Peyer's patch (tissue), 4 donors: ENCODE measurements around the gene ARPC5L. TPM values are rescaled to one million over a fixed set of nuclear protein-coding genes. Genes with fewer than 3 reads are reported as not detected.

Source experiments
- DNase-seq, 3 donors: peaks; one replicate each; pipeline ENCODE4 v3.0.0-alpha.2; 2017 to 2019
- H3K27ac ChIP-seq, 4 donors: fragments of 200-600 bp; sonication (generic); one replicate each; pipeline ENCODE4 v1.5.1; 2016 to 2019
- H3K27me3 ChIP-seq, 2 donors: fragments of 200-600 bp; sonication (generic); one replicate each; pipeline ENCODE4 v1.5.1; 2019
- H3K36me3 ChIP-seq, 3 donors: fragments of 200-600 bp; sonication (generic); one replicate each; pipeline ENCODE4 v1.5.1; 2016 to 2019
- H3K4me1 ChIP-seq, 4 donors: fragments of 200-600 bp; sonication (generic); one replicate each; pipeline ENCODE4 v1.5.1; 2016 to 2019
- H3K4me3 ChIP-seq, 4 donors: fragments of 200-600 bp; sonication (generic); 1 replicate in 3 of 4; 2 replicates in 1 of 4; pipeline ENCODE4 v1.5.1; 2016 to 2019; ENCODE audit warnings: mild to moderate bottlenecking in 1 of 4
- H3K9me3 ChIP-seq, 4 donors: fragments of 200-600 bp; sonication (generic); one replicate each; pipeline ENCODE4 v1.5.1; 2016 to 2019; ENCODE audit warnings: mild to moderate bottlenecking in 1 of 4
- CTCF ChIP-seq, 6 experiments: fragments of 450-650 bp in 4 of 6; fragments of 200-600 bp in 2 of 6; sonication (generic) in 1 of 6; IDR thresholded peaks; one replicate each; pipeline ENCODE4 v1.5.1; 2017 to 2019; ENCODE audit warnings: antibody characterized with exemption in 6 of 6, mild to moderate bottlenecking in 3 of 6, moderate library complexity in 1 of 6
- POLR2A ChIP-seq, 2 donors: fragments of 450-650 bp; IDR thresholded peaks; one replicate each; pipeline ENCODE4 v1.5.1; 2017; ENCODE audit warnings: antibody characterized with exemption in 2 of 2, mild to moderate bottlenecking in 2 of 2, moderate library complexity in 2 of 2
- total RNA-seq, 4 donors: library from RNA; depleted of rRNA; stranded (reverse); fragments of >200 nt; gene quantifications; one replicate each; pipeline ENCODE4 v1.1.0, GENCODE V29; 2016

Gene ARPC5L
- total RNA-seq, 4 donors from 2014 or later = 15.7 to 23.5 (median 18.0) TPM

DNA sequence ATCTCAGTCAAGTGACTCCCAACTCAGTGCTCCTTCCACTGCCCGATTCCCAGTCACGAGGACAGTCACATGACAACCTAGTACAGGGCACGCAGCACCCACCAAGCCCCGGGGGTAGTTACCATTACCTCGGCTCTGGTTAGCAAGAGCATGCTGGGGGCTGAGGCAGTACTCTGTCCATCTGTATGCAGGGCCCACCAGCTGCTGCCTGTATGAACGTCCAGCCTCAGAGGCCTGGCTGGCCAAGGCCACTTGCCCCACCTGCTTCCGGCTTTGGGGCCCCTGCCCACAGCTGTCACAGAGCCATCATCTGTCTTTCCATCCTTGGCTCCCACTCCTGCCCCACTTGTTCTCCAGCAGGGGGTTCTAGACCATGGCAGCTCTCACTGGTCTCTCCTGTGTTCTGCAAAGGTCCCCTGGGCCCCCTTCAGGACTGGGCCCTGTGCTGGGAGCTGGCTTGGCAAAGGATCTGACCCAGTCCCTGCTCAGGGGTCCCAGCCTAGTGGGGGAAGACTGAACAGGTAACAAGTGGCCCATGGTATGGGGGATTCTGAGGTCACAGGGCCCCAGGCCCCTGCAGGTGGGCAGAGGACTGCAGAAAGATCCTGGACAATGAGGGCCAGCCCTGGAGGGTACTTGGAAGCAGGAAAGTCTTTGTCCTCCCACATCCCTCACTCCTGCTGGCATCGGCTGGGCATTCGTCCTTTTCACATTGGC, 3.4 kb upstream of the ARPC5L start:
- Histone ChIP-seq H3K9me3 (no peaks in the 10 kb centered on the region), H3K27ac (no peak overlapping the region), H3K27me3 (no peaks in the 10 kb centered on the region), H3K36me3 (peaks cover 0 to 35% (median 0%) of the 10 kb centered on the region in 3 donors), H3K4me1 (peaks cover 6 to 34% (median 8%) of the 10 kb centered on the region in 4 donors), H3K4me3 (no peak overlapping the region)
- DNase-seq = no peak
- TF ChIP-seq POLR2A (IDR thresholded peaks at IDR 0.05) = no peak
- no peak for TF ChIP-seq CTCF (IDR thresholded peaks at IDR 0.05)

GRCh38 chr9:124859803-124860581, 1.9 kb upstream of the ARPC5L start:
- Histone ChIP-seq H3K4me1 (peaks cover 6 to 34% (median 8%) of the 10 kb centered on the region in 4 donors), H3K9me3 (no peaks in the 10 kb centered on the region), H3K27ac (peak overlapping the region in 1 of 4 donors; percentile 31), H3K36me3 (peaks cover 0 to 35% (median 0%) of the 10 kb centered on the region in 3 donors), H3K4me3 (peak overlapping the region in 3 of 4 donors; percentile 74 to 76 (median 75)), H3K27me3 (no peaks in the 10 kb centered on the region)
- DNase-seq = no peak
- TF ChIP-seq CTCF (IDR thresholded peaks at IDR 0.05) (no peak), POLR2A (IDR thresholded peaks at IDR 0.05) (no peak)

GRCh38 chr9:124860582-124861341, 1.2 kb upstream of the ARPC5L start:
- Histone ChIP-seq H3K27me3 (no peaks in the 10 kb centered on the region), H3K4me3 (peak overlapping the region; percentile 74 to 93 (median 76)), H3K27ac (peak overlapping the region; percentile 91 to 94 (median 92)), H3K36me3 (peaks cover 0 to 35% (median 0%) of the 10 kb centered on the region in 3 donors), H3K9me3 (no peaks in the 10 kb centered on the region), H3K4me1 (peaks cover 6 to 34% (median 8%) of the 10 kb centered on the region in 4 donors)
- TF ChIP-seq CTCF (IDR thresholded peaks at IDR 0.05) (no peak), POLR2A (IDR thresholded peaks at IDR 0.05) (no peak)
- DNase-seq = no peak

- DNase-seq = no peak
- Histone ChIP-seq H3K9me3 (no peaks in the 10 kb centered on the region), H3K27ac (peak overlapping the region in 3 of 4 donors; percentile 64 to 92 (median 91)), H3K36me3 (peaks cover 0 to 21% (median 0%) of the 10 kb centered on the region in 3 donors), H3K27me3 (no peaks in the 10 kb centered on the region), H3K4me1 (peaks cover 6 to 41% (median 8%) of the 10 kb centered on the region in 4 donors), H3K4me3 (no peak overlapping the region)
- TF ChIP-seq POLR2A (IDR thresholded peaks at IDR 0.05) (no peak), CTCF (IDR thresholded peaks at IDR 0.05) (no peak)
Measured at GRCh38 chr9:124863371-124863871, 1.5 kb downstream of the ARPC5L start.
